Measurements from ENCODE around the gene CDK5.
"Not testable (repeated sequence)": the region's sequence is repeated elsewhere in the genome, so short reads cannot be mapped to it uniquely, and the experiment has no call there.

Gene CDK5

DNA sequence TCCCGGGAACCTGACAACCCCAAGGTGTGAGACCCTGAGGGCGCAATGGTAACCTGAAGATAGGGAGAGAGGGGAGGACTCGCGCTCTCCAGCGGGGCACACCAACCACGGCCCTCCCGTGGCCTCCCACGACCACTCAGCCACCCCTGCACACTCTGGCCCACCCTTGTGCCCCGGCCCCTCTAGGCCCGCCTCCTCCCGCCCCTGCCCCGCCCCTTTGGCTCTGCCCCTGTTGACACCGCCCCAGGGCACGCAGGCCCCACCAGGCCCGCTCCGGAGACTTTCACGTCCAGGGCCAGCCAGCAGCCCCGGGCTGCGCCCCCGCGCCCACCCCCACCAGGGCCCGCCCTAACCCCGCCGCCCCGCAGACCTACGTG, 44.4 kb downstream of the CDK5 start:
- no peak for DNase-seq

DNA sequence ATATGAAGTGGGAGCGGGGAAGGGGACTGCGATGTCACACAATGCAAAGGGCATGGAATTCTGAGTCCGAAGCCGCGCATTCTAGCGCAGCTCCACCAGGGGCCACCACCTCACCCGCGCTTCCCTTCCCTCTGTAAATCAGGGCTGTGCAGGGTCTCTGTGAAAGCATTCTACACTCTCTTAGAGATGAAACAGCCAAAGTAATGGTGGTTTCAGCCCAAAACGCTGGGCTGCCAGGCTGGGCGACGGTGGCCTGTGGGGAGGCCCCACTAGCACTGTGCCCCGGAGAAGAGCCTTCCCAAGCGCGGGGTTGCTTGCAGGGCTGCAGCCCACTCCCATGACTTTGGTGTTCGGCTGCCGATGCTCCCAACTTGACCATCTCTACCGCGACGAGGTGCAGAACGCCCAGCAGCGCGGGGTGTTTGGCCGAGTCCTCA, 44.8 kb downstream of the CDK5 start:
- DNase-seq = no peak

DNA sequence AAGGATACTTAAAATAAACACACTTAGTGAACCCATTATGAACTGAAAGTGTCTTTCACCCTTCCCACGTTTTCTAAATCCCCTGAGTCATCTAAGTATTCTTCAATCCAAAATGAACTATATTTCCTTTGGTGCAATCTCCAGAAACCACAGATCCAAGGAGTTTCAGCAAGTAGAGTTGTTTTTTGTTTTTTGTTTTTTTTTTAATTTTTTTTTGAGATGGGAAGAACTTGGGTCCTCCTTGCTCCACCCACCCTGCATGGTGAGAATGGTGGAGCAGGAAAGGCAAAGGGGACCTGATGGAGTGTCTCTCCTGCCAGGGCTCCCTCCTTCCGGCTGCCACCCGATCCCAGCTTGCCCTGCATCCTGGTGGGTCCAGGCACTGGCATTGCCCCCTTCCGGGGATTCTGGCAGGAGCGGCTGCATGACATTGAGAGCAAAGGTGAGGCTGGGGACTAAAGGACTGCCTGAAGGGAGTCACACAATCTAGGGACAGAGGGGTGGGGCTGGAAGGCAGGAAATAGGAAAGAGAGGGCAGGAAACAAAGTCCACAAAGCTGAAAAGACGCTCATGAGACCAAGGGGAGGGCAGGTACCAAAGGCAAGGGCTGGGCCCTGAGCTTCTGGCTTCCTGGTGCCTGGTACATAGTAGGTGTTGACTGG, 45.5 kb downstream of the CDK5 start:
- no peak for DNase-seq

- DNase-seq = not testable (repeated sequence)
Observed at GRCh38 chr7:151011616-151012015, 46.1 kb downstream of the CDK5 start.

- DNase-seq = no peak
Observed at GRCh38 chr7:151011097-151011409, 46.6 kb downstream of the CDK5 start.

- DNase-seq = peak; percentile 51
Observed at GRCh38 chr7:151010307-151011096, 47.2 kb downstream of the CDK5 start.

DNA sequence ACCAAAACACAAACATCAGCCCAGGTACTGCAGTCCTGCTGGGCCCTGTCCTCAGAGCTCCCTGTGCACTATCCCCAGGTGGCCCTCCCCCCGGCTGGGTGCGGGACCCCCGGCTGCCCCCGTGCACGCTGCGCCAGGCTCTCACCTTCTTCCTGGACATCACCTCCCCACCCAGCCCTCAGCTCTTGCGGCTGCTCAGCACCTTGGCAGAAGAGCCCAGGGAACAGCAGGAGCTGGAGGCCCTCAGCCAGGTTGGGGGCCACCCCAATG, 47.7 kb downstream of the CDK5 start:
- DNase-seq = no peak

DNA sequence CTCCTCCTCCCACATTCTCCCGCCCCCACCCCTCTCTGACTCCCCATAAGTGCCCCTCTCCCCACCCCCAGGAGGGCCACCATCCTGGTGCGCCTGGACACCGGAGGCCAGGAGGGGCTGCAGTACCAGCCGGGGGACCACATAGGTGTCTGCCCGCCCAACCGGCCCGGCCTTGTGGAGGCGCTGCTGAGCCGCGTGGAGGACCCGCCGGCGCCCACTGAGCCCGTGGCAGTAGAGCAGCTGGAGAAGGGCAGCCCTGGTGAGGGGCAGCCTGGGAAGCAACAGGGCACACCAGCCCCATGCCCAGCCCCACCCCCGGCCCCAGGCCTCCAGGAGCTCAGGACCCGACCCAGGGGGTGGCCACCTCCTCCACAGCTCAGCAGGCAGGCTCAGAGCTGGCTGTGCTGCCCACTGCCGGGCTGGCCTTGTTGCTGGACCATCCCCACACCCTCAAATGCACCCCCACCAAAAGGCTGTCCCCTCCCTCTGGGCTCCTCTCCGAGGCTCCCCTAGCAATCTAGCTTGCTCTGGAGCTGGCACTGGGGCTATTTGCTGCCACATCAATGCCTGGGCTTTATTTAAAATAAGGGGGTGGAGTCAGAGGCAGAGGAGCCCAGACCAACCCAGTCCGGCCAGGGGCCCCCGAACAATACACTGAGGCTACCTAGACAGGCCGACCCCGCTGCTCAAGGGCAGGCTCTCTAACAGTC, 48.2 kb downstream of the CDK5 start:
- no peak for DNase-seq

DNA sequence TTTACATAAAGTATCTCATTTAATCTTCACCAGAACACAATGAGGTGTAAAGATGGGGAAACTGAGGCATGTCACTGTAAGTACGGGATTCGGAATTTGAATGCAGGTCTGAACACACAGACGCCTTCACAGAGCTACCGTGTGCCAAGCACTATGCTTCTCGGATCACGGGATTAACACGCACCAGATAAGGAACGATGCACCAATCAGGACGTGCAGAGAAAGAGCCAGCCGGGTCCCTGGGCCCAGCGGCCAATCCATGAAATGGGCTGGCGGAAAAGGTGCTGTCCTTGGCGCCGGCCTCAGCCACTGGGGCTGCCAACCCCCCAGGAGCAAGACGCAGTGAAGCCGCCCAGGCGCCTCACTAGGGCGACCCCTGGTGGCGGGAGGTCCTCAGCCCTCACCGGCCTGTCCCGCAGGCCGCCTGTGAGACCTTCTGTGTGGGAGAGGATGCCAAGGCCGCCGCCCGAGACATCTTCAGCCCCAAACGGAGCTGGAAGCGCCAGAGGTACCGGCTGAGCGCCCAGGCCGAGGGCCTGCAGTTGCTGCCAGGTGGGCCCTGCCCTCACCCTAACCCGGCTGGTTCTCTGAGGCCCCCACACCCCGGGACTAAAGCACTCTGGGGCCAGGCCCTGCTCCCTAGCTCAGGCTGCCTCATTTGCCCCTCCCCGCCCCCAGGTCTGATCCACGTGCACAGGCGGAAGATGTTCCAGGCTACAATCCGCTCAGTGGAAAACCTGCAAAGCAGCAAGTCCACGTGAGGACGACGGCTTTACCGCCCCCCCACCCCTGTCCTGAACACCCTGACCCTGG, 49.0 kb downstream of the CDK5 start:
- DNase-seq = peak; percentile 78

DNA sequence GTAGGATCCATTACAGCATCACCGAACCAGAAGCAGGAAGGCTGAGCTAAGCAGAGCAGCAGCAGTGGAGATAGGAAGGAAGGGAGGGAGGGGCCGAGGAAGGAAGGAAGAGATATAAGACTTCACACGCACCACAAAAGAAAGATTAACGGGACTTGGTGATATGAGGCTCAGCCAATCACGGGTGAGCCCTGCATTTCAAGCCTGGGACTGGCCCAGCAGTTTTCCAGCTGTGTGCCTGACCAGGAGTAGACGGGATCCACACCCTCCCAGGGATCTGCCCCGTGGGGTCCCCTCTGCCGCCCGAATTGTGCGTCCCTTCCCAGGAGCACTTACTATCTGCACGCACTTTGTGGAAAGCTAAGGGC, 49.6 kb downstream of the CDK5 start:
- peak; percentile 33 for DNase-seq

DNA sequence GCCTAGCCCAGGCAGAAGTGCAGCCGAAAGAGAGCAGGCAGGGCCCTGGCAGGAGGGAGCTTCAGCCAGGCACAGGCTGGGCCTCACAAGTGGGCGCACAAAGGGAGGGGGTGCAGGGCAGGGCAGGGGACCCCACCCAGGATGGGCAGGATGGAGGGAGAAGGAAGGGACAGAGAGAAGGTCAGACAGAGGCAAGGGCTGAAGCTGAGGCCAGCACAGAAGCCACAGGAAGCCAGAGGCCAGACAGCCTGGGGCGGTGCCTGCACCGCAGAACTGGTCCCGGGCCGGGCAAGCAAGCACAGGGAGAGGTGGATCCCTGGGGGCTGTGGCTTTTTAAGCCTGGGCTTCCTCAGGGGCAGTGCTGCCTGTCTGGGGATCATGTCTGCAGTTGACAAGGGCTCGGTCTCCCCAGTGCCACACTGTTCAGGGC, 50.2 kb downstream of the CDK5 start:
- no peak for DNase-seq

DNA sequence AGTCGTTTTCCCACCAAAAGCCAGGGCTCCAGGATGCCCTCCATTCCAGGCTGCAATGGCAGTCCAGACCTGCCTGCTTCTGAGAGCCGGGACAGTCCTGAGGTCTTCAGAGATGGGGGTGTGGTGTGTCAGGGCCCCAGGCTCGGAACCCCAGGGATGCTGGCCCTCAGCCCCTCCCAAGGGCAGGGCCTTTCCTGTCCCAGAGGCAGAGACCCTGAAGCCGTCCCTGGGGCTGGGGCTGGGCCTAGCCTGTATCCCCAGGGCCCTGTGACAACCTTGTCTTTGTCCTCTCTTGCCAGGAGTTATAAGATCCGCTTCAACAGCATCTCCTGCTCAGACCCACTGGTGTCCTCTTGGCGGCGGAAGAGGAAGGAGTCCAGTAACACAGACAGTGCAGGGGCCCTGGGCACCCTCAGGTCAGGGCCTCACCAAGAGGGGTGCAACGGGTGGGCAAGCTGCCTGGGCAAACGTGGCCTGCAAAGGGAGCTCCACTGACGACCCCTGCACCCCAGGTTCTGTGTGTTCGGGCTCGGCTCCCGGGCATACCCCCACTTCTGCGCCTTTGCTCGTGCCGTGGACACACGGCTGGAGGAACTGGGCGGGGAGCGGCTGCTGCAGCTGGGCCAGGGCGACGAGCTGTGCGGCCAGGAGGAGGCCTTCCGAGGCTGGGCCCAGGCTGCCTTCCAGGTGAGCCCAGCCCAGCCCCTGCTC, 51.0 kb downstream of the CDK5 start:
- no peak for DNase-seq

DNA sequence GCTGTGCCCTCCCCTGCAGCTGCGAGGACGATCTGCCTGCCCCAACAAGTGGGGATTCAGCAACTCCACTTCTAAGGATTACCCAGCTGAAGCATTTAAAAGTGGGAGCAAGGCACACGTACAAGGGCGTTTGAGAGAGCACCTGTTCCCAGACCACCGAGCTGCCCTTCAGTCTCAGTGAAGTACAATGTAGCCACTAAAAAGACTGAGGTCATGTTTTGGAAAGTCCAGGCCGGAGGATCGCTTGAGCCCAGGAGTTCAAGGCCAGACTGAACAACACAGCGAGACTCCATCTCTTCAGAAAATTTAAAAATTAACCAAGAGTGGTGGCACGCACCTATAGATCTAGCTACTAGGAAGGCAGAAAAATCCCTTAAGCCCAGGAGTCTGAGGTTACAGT, 52.1 kb downstream of the CDK5 start:
- DNase-seq = no peak

Data from CD4-positive, alpha-beta T cell treated with Interleukin-15 for 1 hour (primary cell).